NT2/D1 (cell line): ENCODE data around the gene OR51I1.

Experiments used
- DNase-seq: peaks from one replicate; pipeline ENCODE4 v3.0.0-alpha.2; 2011; ENCODE audit warnings: low read depth, low spot score
- H3K27me3 ChIP-seq: 2 replicates; pipeline ENCODE4 v1.6.0; 2011; ENCODE audit warnings: mild to moderate bottlenecking; ENCODE audit not compliant: insufficient read length, insufficient read depth
- H3K36me3 ChIP-seq: 2 replicates; pipeline ENCODE4 v1.6.1; 2011; ENCODE audit warnings: mild to moderate bottlenecking, low read length, mixed read lengths; ENCODE audit not compliant: insufficient read depth, insufficient read length
- H3K4me1 ChIP-seq: 2 replicates; pipeline ENCODE4 v1.5.1; 2011; ENCODE audit not compliant: insufficient read depth, insufficient read length
- H3K4me3 ChIP-seq: 2 replicates; pipeline ENCODE4 v1.5.1; 2011; ENCODE audit warnings: low read depth; ENCODE audit not compliant: insufficient read length
- H3K9ac ChIP-seq: 2 replicates; pipeline ENCODE4 v1.6.0; 2011; ENCODE audit warnings: low read depth; ENCODE audit not compliant: insufficient read length
- H3K9me3 ChIP-seq: 2 replicates; pipeline ENCODE4 v1.5.1; 2011; ENCODE audit warnings: mild to moderate bottlenecking, low read length; ENCODE audit not compliant: insufficient read depth
- SUZ12 ChIP-seq: IDR thresholded peaks from 2 replicates; pipeline ENCODE4 v1.6.1; 2011; ENCODE audit not compliant: insufficient read length, insufficient read depth; ENCODE audit errors: extremely low read depth
- YY1 ChIP-seq: IDR thresholded peaks from 2 replicates; pipeline ENCODE4 v1.6.1; 2011; ENCODE audit not compliant: insufficient read length, insufficient read depth
- ZNF274 ChIP-seq: IDR thresholded peaks from 2 replicates; pipeline ENCODE4 v1.6.1; 2011; ENCODE audit warnings: mild to moderate bottlenecking, low read depth, low read length

OR51I1 gene

GRCh38 chr11:5421811-5422210 is 19.5 kb downstream of the OR51I1 start, which contains the start of gene OR51Q1:
Gene OR51Q1 (plus strand): TSS chr11:5422111. CDS start chr11:5422201, 90 bp downstream.
- Histone ChIP-seq H3K4me1 (no peaks in the 10 kb centered on the region), H3K4me3 (no peak within 1 kb of the TSS)

GRCh38 chr11:5420993-5421392 is 20.3 kb downstream of the OR51I1 start:
- no peaks in the 10 kb centered on the region for H3K27me3 ChIP-seq
- H3K4me3 ChIP-seq, result no peak overlapping the region
- no peaks in the 10 kb centered on the region for H3K36me3 ChIP-seq
- H3K9me3 ChIP-seq, result no peaks in the 10 kb centered on the region
- H3K9ac ChIP-seq, result no peak overlapping the region
- DNase-seq, result no peak
- no peaks in the 10 kb centered on the region for H3K4me1 ChIP-seq
- TF ChIP-seq YY1 (no peak), SUZ12 (no peak), ZNF274 (no peak)

More at GRCh38 chr11:5421811-5422210, 19.5 kb downstream of the OR51I1 start, which contains the start of gene OR51Q1:
- Histone ChIP-seq H3K9me3 (no peaks in the 10 kb centered on the region), H3K27me3 (no peaks in the 10 kb centered on the region), H3K9ac (no peak within 1 kb of the TSS), H3K36me3 (no peaks in the 10 kb centered on the region)
- TF ChIP-seq SUZ12 (no peak), ZNF274 (no peak), YY1 (no peak)
- DNase-seq, result no peak

- TF ChIP-seq YY1 (no peak), SUZ12 (no peak), ZNF274 (no peak)
- DNase-seq, result no peak
- H3K9me3 ChIP-seq, result no peaks in the 10 kb centered on the region
- no peaks in the 10 kb centered on the region for H3K4me1 ChIP-seq
- no peaks in the 10 kb centered on the region for H3K36me3 ChIP-seq
- H3K27me3 ChIP-seq, result no peaks in the 10 kb centered on the region
- H3K4me3 ChIP-seq, result no peak overlapping the region
- H3K9ac ChIP-seq, result no peak overlapping the region
These were observed 36.1 kb downstream of the OR51I1 start for GRCh38 chr11:5405173-5405572.

GRCh38 chr11:5398936-5399335 is 42.4 kb downstream of the OR51I1 start:
- DNase-seq, result no peak
- TF ChIP-seq SUZ12 (no peak), YY1 (no peak), ZNF274 (no peak)

GRCh38 chr11:5394091-5394490 is 47.2 kb downstream of the OR51I1 start:
- H3K9me3 ChIP-seq, result no peaks in the 10 kb centered on the region
- no peak overlapping the region for H3K4me3 ChIP-seq
- no peak overlapping the region for H3K9ac ChIP-seq
- no peaks in the 10 kb centered on the region for H3K36me3 ChIP-seq
- no peaks in the 10 kb centered on the region for H3K4me1 ChIP-seq
- DNase-seq, result no peak
- no peaks in the 10 kb centered on the region for H3K27me3 ChIP-seq
- TF ChIP-seq SUZ12 (no peak), ZNF274 (no peak), YY1 (no peak)

More at GRCh38 chr11:5398936-5399335, 42.4 kb downstream of the OR51I1 start:
- no peak overlapping the region for H3K9ac ChIP-seq
- H3K4me3 ChIP-seq, result no peak overlapping the region
- no peaks in the 10 kb centered on the region for H3K9me3 ChIP-seq
- no peaks in the 10 kb centered on the region for H3K36me3 ChIP-seq
- no peaks in the 10 kb centered on the region for H3K27me3 ChIP-seq
- no peaks in the 10 kb centered on the region for H3K4me1 ChIP-seq
